Measurements from ENCODE around the gene DGCR2. TPM values are rescaled to one million over a fixed set of nuclear protein-coding genes. Genes with fewer than 3 reads are reported as not detected.
"Not testable (repeated sequence)": the region's sequence is repeated elsewhere in the genome, so short reads cannot be mapped to it uniquely, and the experiment has no call there.

Gene DGCR2
- total RNA-seq, 1 donor from 2014 or later = 30.2 TPM

- DNase-seq (ENCODE audit: low spot score) = no peak
Measured at GRCh38 chr22:19043121-19044085, 78.8 kb downstream of the DGCR2 start.

- no peak for DNase-seq (ENCODE audit: low spot score)
Measured at GRCh38 chr22:19042285-19043120, 79.7 kb downstream of the DGCR2 start.

- DNase-seq (ENCODE audit: low spot score) = peak; percentile 81
Measured at GRCh38 chr22:19041704-19042074, 80.5 kb downstream of the DGCR2 start.

GRCh38 chr22:19040888-19041703 is 81.1 kb downstream of the DGCR2 start:
- DNase-seq (ENCODE audit: low spot score) = peak; percentile 85

- no peak for DNase-seq (ENCODE audit: low spot score)
Measured at GRCh38 chr22:19040391-19040861, 81.8 kb downstream of the DGCR2 start.

GRCh38 chr22:19039796-19040280 is 82.4 kb downstream of the DGCR2 start:
- peak; percentile 87 for DNase-seq (ENCODE audit: low spot score)

GRCh38 chr22:19039448-19039780 is 82.8 kb downstream of the DGCR2 start:
- no peak for DNase-seq (ENCODE audit: low spot score)

- peak; percentile 84 for DNase-seq (ENCODE audit: low spot score)
Measured at GRCh38 chr22:19038728-19039447, 83.3 kb downstream of the DGCR2 start.

GRCh38 chr22:19038164-19038546 is 84.1 kb downstream of the DGCR2 start:
- peak; percentile 73 for DNase-seq (ENCODE audit: low spot score)

- peak; percentile 67 for DNase-seq (ENCODE audit: low spot score)
Measured at GRCh38 chr22:19037282-19038163, 84.7 kb downstream of the DGCR2 start.

- peak; percentile 86 for DNase-seq (ENCODE audit: low spot score)
Measured at GRCh38 chr22:19036523-19037273, 85.5 kb downstream of the DGCR2 start.

GRCh38 chr22:19036229-19036522 is 86.0 kb downstream of the DGCR2 start:
- no peak for DNase-seq (ENCODE audit: low spot score)

- peak; percentile 86 for DNase-seq (ENCODE audit: low spot score)
Measured at GRCh38 chr22:19035474-19036228, 86.6 kb downstream of the DGCR2 start.

- not testable (repeated sequence) for DNase-seq (ENCODE audit: low spot score)
Measured at GRCh38 chr22:19035126-19035473, 87.1 kb downstream of the DGCR2 start.

GRCh38 chr22:19034724-19035120 is 87.5 kb downstream of the DGCR2 start:
- peak; percentile 14 for DNase-seq (ENCODE audit: low spot score)

- DNase-seq (ENCODE audit: low spot score) = peak; percentile 69
Measured at GRCh38 chr22:19034031-19034723, 88.0 kb downstream of the DGCR2 start.

GRCh38 chr22:19033568-19033905 is 88.7 kb downstream of the DGCR2 start:
- DNase-seq (ENCODE audit: low spot score) = peak; percentile 9

Data from mesenteric fat pad (tissue), 1 donor.